Uterus (tissue), 4 donors: Measurements from ENCODE around the gene MCTP2. TPM values are rescaled to one million over a fixed set of nuclear protein-coding genes. Genes with fewer than 3 reads are reported as not detected.

Experiments
- DNase-seq, 2 donors: peaks; one replicate each; pipeline ENCODE4 v3.0.0-alpha.2; 2019 to 2020
- H3K27ac ChIP-seq, 2 donors: fragments of 200-600 bp; sonication (generic); 1 replicate in 1 of 2; 2 replicates in 1 of 2; pipeline ENCODE4 v1.5.1; 2016 to 2018
- H3K27me3 ChIP-seq, 2 donors: fragments of 200-600 bp; sonication (generic); one replicate each; pipeline ENCODE4 v1.5.1; 2018 to 2019; ENCODE audit warnings: control low read depth in 1 of 2
- H3K36me3 ChIP-seq, 2 donors: fragments of 200-600 bp; sonication (generic); one replicate each; pipeline ENCODE4 v1.5.1; 2019; ENCODE audit warnings: control low read depth in 1 of 2
- H3K4me1 ChIP-seq, 2 donors: fragments of 200-600 bp; sonication (generic); one replicate each; pipeline ENCODE4 v1.5.1; 2018 to 2019; ENCODE audit warnings: control low read depth in 1 of 2
- H3K4me3 ChIP-seq, 2 donors: fragments of 200-600 bp; sonication (generic); 1 replicate in 1 of 2; 2 replicates in 1 of 2; pipeline ENCODE4 v1.5.1; 2018 to 2019; ENCODE audit warnings: mild to moderate bottlenecking in 1 of 2
- H3K9me3 ChIP-seq, 2 donors: fragments of 200-600 bp; sonication (generic); one replicate each; pipeline ENCODE4 v1.5.1; 2019; ENCODE audit warnings: control low read depth in 1 of 2
- POLR2A ChIP-seq, 2 donors: fragments of 450-650 bp; IDR thresholded peaks; one replicate each; pipeline ENCODE4 v1.6.1; 2016; ENCODE audit warnings: antibody characterized with exemption in 2 of 2, mild to moderate bottlenecking in 1 of 2, moderate library complexity in 1 of 2
- intact Hi-C: fragments of 100-400 bp; cut with DNase I; formaldehyde crosslinking; loops from one replicate; pipeline ENCODE4 v1.15.1; 2023; ENCODE audit warnings: low total_unique reads
- total RNA-seq, 4 donors: library from RNA; depleted of rRNA in 3 of 4; stranded (reverse); fragments of >200 nt in 3 of 4; gene quantifications; one replicate each; pipeline versions ENCODE4 v1.1.0 to v1.2.4, GENCODE V29; 2014 to 2023
- TF ChIP-seq, protein P1 (sequence below), 4 experiments: fragments of 200-600 bp in 2 of 4; fragments of 450-650 bp in 2 of 4; sonication (generic) in 2 of 4; IDR thresholded peaks; one replicate each; pipeline ENCODE4 v1.5.1; 2016 to 2019; ENCODE audit warnings: antibody characterized with exemption in 4 of 4, mild to moderate bottlenecking in 2 of 4, moderate library complexity in 1 of 4
- donor health status: DM: yes; HTN: yes; CAD: no.

The MCTP2 gene
- total RNA-seq, 4 donors from 2014 or later = 3.3 to 98.9 (median 11.7) TPM

DNA sequence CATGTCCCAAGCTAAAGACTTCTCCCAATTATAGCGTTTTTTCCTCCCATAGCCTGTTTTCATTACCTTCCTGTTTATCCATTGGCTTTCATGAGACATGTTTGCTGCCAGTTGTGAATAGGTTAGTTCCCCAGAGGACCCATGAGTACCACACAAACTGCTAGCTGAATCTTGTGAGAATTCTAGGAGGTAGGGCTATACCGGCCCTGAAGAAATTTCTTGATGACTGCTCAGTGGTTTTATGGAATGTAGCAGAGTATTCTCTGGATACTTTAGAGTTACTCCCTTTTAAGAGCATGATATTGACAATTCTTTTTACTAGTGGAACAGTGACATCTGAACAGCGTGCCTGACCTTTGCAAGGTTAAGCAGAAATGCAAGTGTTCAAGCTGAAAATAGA, 210.4 kb downstream of the MCTP2 start:
- H3K27me3 ChIP-seq = no peaks in the 10 kb centered on the region
- H3K27ac ChIP-seq = no peak overlapping the region
- intact Hi-C loops = no loop called here

DNA sequence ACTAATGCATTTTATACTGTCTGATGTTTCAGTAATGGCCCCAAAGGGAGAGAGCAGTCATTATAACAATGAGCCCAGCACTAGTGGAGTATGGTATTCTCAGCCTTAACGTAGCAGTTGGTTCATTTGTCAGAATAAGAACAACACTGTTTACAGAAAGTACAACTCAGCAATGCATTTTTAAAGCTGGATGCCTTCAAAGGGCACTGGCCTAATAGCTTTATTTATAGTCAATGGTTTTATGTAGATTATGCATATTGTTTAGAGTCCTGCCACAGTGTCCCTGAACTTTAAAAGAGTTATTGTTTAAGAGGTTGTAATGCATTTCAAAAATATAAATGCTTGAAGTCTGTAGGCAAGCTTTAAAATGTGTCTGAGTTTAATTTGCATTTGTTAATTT, 211.1 kb downstream of the MCTP2 start:
- TF ChIP-seq, protein P1, sequence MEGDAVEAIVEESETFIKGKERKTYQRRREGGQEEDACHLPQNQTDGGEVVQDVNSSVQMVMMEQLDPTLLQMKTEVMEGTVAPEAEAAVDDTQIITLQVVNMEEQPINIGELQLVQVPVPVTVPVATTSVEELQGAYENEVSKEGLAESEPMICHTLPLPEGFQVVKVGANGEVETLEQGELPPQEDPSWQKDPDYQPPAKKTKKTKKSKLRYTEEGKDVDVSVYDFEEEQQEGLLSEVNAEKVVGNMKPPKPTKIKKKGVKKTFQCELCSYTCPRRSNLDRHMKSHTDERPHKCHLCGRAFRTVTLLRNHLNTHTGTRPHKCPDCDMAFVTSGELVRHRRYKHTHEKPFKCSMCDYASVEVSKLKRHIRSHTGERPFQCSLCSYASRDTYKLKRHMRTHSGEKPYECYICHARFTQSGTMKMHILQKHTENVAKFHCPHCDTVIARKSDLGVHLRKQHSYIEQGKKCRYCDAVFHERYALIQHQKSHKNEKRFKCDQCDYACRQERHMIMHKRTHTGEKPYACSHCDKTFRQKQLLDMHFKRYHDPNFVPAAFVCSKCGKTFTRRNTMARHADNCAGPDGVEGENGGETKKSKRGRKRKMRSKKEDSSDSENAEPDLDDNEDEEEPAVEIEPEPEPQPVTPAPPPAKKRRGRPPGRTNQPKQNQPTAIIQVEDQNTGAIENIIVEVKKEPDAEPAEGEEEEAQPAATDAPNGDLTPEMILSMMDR (IDR thresholded peaks at IDR 0.05) = no peak
- no peak for TF ChIP-seq POLR2A (IDR thresholded peaks at IDR 0.05)
- intact Hi-C loops = no loop called here
- Histone ChIP-seq H3K36me3 (no peaks in the 10 kb centered on the region), H3K4me3 (no peak overlapping the region), H3K27me3 (no peaks in the 10 kb centered on the region), H3K27ac (no peak overlapping the region), H3K9me3 (no peaks in the 10 kb centered on the region), H3K4me1 (no peaks in the 10 kb centered on the region)
- DNase-seq = no peak

More for the DNA sequence above, 210.4 kb downstream of the MCTP2 start:
- no peak for DNase-seq
- no peaks in the 10 kb centered on the region for H3K9me3 ChIP-seq
- TF ChIP-seq, protein P1 (IDR thresholded peaks at IDR 0.05) = no peak
- no peak overlapping the region for H3K4me3 ChIP-seq
- H3K4me1 ChIP-seq = no peaks in the 10 kb centered on the region
- no peaks in the 10 kb centered on the region for H3K36me3 ChIP-seq

DNA sequence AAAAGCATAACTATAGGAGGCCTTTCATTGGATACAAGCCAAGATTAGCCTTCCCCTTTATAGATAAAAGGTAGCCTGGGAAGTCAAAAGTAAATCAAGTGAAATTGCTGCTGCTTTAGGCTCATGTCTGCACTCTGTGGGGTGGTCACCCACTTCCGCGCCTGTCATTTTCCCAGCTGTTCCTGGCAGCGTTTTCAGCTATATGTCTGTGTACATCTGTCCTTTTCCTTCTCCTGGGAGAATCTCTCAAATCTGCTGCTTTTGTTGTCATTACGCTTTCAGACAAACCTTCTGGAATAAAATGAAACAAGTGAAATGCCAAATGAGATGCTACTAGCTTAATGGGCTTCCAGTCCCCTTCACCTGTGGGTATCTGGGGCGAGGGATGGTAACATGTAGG, 211.8 kb downstream of the MCTP2 start:
- Histone ChIP-seq H3K4me1 (no peaks in the 10 kb centered on the region), H3K27me3 (no peaks in the 10 kb centered on the region), H3K4me3 (no peak overlapping the region), H3K9me3 (no peaks in the 10 kb centered on the region), H3K27ac (no peak overlapping the region), H3K36me3 (no peaks in the 10 kb centered on the region)
- intact Hi-C loops = no loop called here
- no peak for TF ChIP-seq POLR2A (IDR thresholded peaks at IDR 0.05)
- TF ChIP-seq, protein P1 (IDR thresholded peaks at IDR 0.05) = no peak
- no peak for DNase-seq

DNA sequence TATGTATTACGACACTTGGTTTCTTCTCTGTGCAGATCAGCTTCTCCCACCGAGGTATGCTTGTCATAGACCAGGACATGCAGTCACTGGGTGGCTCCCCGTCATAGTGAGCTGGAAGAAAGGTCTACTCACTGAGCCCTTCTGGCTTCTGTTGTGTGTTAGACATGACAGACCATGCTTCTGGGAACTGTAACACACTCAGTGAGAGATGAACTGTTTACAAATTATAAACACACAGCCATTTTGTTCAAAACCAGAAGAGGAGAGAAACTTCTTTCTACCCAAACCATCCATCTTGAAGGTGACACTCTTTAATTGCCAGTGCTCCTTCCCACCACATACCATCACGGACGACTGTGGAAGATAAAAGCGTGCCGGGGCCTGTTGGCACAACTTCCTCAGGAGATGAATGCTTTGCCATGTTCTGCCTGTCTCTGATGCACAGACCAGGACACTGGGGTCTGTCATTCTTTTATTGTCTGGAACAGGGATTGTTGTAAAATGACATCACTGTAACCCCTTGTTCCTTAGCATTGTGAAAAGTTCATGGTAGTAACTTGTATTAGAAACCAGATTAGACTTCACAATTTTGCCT, 214.3 kb downstream of the MCTP2 start:
- no peak for DNase-seq
- Histone ChIP-seq H3K27ac (no peak overlapping the region), H3K36me3 (no peaks in the 10 kb centered on the region), H3K9me3 (no peaks in the 10 kb centered on the region), H3K4me3 (no peak overlapping the region), H3K27me3 (no peaks in the 10 kb centered on the region), H3K4me1 (no peaks in the 10 kb centered on the region)
- no peak for TF ChIP-seq POLR2A (IDR thresholded peaks at IDR 0.05)
- TF ChIP-seq, protein P1 (IDR thresholded peaks at IDR 0.05) = no peak
- intact Hi-C loops = no loop called here

DNA sequence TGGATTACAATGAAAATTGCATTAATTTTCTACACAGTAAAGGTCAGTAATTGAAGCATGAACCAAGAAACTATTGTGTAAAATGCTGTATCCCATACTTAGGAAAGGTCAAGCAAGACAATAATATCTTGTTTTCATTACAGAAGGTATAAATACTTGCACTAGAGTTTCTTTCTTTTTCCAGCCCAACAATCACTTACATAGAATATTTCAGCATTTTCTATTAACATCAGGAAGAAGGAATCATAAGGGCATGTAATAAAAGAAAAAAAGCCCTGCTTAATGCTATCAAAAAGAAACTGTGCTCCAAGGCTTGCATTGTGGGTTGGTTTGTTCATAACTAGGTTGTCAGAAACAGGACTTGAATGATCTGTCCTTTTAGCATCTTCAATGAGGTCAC, 215.1 kb downstream of the MCTP2 start:
- Histone ChIP-seq H3K27me3 (no peaks in the 10 kb centered on the region), H3K36me3 (no peaks in the 10 kb centered on the region), H3K9me3 (no peaks in the 10 kb centered on the region), H3K4me3 (no peak overlapping the region), H3K4me1 (no peaks in the 10 kb centered on the region), H3K27ac (no peak overlapping the region)
- intact Hi-C loops = no loop called here
- TF ChIP-seq, protein P1 (IDR thresholded peaks at IDR 0.05) = no peak
- TF ChIP-seq POLR2A (IDR thresholded peaks at IDR 0.05) = no peak
- DNase-seq = no peak
